ENCODE measurements around the gene AGTPBP1.

Gene AGTPBP1

DNA sequence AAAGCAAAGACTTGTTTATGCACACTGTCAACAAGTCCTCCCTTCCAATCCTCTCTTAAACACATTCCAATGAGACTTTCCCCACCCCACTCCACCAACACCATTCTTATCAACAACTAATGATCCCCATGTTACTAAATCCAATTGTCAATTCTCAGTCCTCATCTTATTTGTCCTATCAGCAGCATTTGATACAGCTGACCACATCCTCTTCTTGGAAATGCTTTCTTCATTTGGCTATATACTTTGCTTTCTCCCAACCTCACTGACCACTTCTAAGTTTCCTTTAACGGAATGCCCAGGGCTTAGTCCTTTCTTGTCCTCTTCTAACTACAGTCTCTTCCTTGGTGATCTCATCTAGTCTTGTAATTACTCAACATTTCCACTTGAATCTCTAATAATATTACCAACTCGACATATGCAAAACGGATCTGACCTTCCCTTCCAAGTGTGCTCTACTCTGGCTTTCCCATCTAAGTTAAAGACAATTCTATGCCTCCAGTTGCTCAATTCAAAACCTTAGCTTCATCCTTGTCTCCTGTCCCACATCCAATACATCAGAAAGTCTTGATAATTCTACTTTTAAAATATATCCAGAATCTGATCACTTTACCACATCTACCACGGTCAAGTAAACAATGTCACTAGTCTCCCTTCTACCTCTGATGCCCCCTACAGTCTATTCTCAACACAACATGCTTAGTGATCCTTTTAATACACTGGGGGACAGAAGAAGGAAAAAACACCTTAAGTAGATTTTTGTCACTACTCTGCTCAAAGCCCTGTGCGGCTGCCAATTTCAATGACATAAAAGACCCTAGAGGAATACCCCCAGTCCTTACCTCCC, 25.5 kb downstream of the AGTPBP1 start:
- no peak for DNase-seq

GRCh38 chr9:85715587-85715986, 26.2 kb downstream of the AGTPBP1 start:
- no peak for DNase-seq

GRCh38 chr9:85713897-85714296, 27.9 kb downstream of the AGTPBP1 start:
- DNase-seq = no peak

DNA sequence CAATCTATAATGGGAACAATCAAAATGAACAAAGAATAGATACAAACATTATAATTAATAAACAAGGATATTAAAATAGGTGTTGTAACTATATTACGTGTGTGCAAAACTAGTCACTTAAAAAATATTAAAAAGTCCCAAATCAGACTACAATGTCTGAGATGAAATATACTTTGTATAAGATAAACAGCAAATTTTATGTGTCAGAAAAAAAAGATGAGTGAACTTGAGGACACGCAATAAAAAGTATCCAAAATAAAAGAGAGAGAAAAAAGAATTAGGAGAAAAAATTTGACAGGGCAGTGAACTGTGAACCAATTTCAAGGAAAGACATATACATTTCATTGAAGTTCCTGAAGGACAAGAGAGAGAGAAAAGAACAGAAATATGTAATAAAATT, 37.0 kb downstream of the AGTPBP1 start:
- no peak for DNase-seq

DNA sequence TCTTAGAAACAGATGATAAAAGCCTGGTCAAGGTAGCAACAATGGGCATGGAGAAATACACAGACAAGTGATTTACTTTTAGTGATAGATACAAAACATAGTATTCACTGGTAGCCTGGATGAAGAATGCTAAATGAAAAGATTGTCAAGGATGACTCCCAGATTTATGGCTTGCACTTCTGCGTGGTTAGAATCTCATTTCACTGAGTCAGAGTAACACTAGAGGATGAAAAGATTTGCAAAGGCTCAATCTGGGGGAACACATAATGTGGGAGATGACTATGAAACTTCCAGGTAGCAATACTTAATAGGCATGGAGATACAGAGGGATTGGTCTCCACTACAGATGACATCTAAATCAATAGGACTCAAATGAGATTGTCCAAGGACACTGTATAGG, 38.4 kb downstream of the AGTPBP1 start:
- no peak for DNase-seq

- DNase-seq = no peak
Measured at GRCh38 chr9:85702726-85703289, 38.9 kb downstream of the AGTPBP1 start.

DNA sequence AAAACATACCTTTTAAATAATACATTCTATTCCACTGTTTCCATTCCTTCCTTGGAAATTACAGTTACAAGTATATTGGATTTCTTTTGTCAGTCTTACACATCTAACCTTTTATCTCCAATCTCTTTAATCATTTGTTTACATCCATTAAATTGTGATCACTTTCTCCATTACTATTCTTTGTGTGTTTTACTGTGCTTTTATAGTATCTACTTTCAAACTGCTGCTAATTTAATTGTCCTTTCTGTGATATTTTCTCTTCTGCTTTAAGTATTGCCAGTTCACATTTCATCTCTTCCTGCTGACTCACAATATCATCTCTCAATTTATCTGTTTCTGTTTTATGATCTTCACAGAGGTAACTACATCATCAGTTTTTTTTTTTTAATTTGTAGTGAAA, 39.6 kb downstream of the AGTPBP1 start:
- no peak for DNase-seq

DNA sequence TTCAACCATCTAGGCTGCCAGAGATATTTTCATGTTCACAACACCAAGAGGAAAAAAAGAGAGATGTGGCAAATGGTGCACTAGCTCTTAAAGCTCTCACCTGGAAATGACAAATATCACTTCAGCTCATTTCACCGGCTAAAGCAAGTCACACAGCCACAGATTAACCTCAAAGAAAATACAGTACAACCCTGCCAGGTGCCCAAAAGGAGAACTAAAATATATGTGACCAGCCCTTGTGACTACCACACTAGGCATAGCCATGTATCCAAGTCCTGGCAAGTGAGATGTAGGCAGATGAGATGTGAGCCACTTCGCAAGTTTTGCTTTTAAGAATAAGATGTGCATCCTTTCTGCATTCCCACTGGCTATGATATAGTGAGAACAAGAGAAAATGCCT, 41.4 kb downstream of the AGTPBP1 start:
- DNase-seq = no peak

DNA sequence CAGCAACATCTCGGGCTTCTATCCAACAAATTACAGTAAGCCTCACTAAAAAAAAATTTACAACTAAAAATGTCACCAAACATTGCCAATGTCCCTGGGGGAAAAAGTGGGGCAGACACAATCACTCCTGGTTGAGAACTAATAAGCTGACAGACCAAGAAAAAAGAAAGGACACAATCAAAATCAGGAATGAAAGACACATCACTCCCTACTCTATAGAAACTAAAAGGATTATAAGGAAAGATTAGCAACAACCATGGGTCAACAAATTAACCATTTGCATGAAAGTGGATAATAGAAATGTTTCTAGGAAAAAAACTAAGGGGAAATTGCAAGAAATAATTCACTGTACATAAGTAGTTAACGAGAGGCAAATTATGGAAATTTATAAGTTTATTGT, 53.4 kb downstream of the AGTPBP1 start:
- DNase-seq = no peak

DNA sequence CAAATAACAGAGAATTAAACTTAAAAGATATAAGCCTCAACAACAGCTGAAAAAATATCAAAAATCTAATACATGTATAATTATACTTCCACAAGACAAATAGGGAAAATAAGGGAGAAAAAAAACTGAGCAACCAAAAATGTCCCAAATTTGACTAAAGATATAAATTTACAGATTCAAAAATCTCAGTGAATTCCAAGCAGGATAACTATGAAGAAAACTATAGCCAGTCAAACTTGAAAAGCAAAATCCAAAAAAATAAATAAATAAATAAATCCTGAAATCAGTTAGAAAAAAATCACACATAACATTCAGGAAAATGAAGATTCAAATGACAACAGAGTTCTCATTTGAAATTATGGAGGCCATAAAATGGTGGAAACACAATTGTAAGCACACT, 56.7 kb downstream of the AGTPBP1 start:
- DNase-seq = no peak

DNA sequence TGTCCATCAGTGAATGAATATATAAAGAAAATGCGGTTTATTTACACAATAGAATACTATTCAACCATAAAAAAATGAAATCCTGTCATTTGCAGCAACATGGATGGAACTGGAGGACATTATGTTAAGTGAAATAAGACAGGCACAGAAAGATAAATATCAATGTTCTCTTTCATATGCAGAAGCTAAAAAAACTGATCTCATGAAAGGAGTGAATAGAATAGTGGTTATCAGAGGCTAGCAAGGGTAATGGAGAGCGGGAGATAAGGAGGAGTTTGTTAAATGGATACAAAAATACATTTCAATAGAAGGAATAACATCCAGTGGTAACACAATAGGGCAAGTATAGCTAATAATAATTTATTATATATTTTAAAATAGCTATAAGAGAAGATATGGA, 65.0 kb downstream of the AGTPBP1 start:
- DNase-seq = no peak

- no peak for DNase-seq
Measured at GRCh38 chr9:85667374-85667773, 74.4 kb downstream of the AGTPBP1 start.

- DNase-seq = no peak
Measured at GRCh38 chr9:85666086-85666485, 75.7 kb downstream of the AGTPBP1 start.

- no peak for DNase-seq
Measured at GRCh38 chr9:85662573-85662972, 79.2 kb downstream of the AGTPBP1 start.

DNA sequence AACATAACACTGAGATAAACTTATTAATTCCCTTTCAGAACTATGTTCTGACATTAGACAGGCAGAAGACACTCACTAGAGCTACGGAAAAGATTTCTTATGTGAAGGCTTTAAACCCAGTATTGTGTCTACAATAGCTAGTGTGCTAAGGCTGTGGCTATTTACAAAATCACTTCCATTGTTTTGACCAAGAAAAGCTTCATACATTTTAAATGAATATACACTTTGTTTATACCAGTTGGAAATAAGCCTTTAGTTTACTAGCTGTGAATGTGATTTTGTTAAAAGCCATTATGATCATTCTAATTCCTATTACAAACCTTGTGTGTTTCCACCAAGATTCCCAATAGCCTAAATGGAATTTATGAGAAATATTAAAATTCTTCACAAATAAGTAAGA, 83.0 kb downstream of the AGTPBP1 start:
- no peak for DNase-seq

DNA sequence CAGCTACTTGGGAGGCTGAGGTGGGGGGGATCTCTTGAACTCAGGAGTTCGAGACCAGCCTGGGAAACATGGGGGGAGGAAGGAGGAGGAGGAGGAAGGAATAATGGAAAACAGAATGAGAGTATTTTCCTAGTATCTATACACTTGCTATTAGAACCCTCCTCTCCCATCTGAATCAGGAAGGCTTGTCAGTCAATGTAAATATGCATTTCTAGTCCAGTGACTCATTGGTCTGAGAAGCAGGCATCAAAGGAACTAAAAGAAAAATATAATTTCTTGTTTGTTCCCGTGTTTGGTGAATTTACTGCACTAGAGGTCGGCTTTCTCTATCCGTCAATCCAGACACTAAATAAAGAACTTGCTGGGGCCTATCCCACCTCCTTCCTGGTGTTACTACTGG, 88.6 kb downstream of the AGTPBP1 start:
- DNase-seq = no peak

GRCh38 chr9:85647571-85647970, 94.2 kb downstream of the AGTPBP1 start:
- DNase-seq = no peak

- DNase-seq = no peak
Measured at GRCh38 chr9:85645909-85646627, 95.7 kb downstream of the AGTPBP1 start.

GRCh38 chr9:85640425-85640824, 101.3 kb downstream of the AGTPBP1 start:
- DNase-seq = no peak

GRCh38 chr9:85639675-85640186, 102.0 kb downstream of the AGTPBP1 start:
- DNase-seq = no peak

- no peak for DNase-seq
Measured at GRCh38 chr9:85631809-85632208, 109.9 kb downstream of the AGTPBP1 start.

DNA sequence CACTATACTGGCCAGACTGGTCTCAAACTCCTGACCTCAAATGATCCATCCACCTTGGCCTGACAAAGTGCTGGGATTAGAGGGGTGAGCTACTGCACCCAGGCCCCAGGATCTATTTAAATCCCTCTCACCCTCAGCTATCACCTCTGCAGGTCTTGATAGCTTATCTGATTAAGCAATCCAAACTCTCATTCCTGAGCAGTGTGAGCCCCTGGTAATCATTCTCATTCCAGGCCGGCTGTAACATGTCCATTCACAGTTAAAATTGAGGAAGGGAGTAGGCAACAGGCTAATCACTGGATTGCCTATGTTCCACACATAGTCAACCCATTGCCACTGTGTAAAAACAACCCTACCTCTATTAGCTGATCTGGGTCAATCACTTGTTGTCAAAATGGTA, 111.1 kb downstream of the AGTPBP1 start:
- no peak for DNase-seq

DNA sequence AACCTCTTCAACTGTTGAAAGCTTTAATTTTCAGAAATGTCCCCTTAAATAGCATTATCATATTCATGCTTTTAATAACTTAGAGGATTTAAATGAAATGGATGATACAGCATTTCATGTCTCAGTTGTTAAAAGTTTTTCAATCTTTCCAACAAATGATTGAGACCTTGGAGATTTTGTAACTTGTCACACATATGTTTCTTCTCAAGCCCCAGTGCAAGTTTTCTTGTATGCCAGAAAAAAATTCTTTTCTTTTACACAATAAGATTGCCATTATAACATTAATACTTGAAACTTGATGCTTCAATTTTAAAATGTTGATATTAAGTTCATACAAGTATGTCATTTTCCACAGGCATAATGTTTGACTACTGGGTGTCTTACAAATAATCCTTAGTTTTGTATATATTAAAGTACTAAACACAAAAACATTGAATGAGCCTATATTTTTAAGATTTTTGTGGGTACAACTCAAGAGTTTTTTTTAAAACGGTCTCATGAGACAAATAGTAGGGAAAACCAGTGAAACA, 124.5 kb downstream of the AGTPBP1 start:
- no peak for DNase-seq

GRCh38 chr9:85615792-85616191, 126.0 kb downstream of the AGTPBP1 start:
- DNase-seq = no peak
